UCSD-AML1 (cell line): ENCODE measurements around the gene PSMC6.
A peak's percentile ranks its signal among the peaks of the same experiment; 100 is the strongest.
"Not testable (repeated sequence)": the region's sequence is repeated elsewhere in the genome, so short reads cannot be mapped to it uniquely, and the experiment has no call there.

Experiments used
- DNase-seq: peaks from one replicate; lab custom pipeline; 2025; ENCODE audit not compliant: unreplicated experiment; lab: John Stamatoyannopoulos, UW

PSMC6 gene

GRCh38 chr14:52716155-52716554 lies 9.2 kb downstream of the PSMC6 start:
- DNase-seq = no peak

DNA sequence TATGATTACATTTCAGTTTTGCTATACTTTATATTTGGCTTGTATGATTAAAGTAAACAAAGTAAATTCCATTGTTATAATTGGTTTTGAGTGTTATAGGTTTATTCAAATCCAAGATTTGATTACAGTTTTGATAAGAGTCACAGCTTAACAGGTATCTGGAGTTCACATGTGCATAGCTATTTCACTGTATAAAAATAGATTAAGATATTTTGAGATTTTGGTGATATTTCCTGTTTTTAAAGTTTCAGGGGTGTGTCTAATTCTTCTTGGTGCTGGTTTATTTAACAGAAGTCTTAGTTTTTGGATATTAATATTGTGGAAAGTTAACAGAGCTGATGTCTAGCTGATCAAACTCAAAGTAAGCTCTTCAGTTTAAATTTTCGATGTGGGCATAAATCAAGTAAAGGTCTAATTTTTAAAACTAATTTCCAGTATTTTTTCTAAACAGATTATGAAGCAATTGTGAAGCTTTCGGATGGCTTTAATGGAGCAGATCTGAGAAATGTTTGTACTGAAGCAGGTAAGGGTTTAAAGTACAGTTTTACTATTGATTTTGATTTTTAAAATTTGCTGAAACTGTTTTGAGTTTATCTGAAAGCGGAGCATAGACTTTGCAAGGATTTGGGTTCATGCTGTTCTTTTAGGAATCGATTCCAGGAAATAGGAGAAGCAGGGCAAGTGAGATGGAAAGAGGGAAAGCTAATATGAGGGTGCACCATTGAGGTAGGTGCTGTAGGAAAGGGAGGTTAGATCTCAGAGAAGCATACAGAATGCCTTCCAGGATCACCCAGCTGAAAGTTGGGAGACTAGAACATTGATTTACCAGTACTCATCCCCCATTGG lies 16.7 kb downstream of the PSMC6 start:
- no peak for DNase-seq

- DNase-seq = no peak
Measured at GRCh38 chr14:52724360-52724644, 17.3 kb downstream of the PSMC6 start.

- not testable (repeated sequence) for DNase-seq
Measured at GRCh38 chr14:52727509-52727908, 20.5 kb downstream of the PSMC6 start.

DNA sequence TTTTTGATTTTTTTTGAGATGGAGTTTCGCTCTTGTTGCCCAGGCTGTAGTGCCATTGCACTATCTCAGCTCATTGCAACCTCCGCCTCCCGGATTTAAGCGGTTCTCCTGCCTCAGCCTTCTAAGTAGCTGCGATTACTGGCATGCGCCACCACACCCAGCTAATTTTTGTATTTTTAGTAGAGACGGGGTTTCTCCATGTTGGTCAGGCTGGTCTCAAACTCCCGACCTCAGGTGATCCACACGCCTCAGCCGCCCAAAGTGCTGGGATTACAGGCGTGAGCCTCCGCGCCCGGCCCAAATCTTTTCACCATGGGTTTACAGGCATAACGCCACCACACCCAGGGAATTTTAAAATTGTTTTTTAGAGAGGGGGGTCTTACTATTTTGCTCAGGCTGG lies 22.0 kb downstream of the PSMC6 start:
- not testable (repeated sequence) for DNase-seq

GRCh38 chr14:52729585-52729924 lies 22.6 kb downstream of the PSMC6 start:
- no peak for DNase-seq

DNA sequence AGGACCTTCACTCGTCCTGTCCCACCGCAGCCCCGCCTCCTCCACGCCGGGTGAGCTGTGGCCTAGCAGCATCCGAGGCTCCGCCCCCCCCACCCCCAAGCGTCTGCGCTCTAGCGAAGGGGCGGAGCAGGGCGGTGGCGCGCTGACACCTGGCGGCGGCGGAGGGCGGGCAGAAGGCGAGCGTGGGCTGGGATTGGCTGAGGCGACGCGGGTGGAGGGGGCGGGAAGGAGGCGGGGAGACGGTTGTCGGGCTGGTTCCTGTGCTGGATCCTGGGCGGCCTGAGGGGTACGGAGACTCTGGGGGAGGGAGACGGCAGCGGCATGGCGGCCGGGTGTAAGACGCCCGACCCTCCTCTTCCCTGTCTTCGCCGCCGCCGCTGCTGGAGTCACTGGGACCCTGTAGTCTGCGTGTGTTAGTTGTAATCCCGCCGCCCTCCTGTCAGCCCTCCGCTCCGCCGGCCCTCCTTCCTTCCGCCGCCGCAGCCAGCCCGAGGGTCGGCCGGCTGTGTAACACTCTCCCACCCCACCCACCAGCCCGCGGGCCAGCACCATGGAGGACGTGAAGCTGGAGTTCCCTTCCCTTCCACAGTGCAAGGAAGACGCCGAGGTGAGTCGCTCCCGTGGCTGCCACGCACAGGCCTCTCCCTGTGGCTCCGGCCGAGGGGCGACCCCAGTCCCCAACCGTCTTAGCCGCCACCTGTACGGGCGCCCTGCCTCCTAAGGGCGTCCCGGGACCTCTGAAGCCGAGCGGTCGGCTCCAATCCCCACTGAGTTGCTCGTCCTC lies 23.1 kb downstream of the PSMC6 start, which contains the start of gene STYX:
TSS of gene STYX (plus strand) at position 242 of the 784 bp plus-strand sequence. CDS start at position 551, 309 bp downstream.
- DNase-seq = peak; percentile 100

GRCh38 chr14:52730709-52731111 lies 23.7 kb downstream of the PSMC6 start:
- DNase-seq = no peak

GRCh38 chr14:52733824-52734223 lies 26.8 kb downstream of the PSMC6 start:
- DNase-seq = no peak

DNA sequence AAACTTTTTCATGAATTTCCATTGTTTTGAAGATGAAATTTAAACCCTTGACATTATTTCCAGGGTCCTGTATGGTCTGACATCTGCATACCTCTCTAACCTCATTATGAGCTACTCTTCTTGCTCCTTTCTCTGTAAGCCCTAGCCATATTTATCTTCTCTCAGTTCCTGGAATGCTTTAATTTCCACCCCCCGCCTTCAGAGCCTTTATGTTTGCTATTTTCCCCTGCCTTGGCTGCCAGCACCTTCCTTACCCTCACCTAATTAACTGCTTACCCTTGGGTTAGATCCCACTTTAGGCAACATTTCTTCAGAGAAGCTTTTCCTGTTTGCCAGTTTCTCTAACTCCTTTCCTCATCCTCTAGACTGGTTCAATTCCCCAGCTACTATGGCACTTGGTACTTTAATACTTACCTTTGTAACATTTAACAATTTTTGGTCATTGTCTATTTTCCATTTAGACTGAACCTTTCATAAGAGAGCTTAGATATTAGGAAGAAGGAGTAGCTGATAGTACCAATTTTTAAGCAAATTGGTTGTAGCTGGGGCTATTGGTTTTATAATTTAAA lies 29.0 kb downstream of the PSMC6 start:
- DNase-seq = no peak

- no peak for DNase-seq
Measured at GRCh38 chr14:52738409-52738808, 31.4 kb downstream of the PSMC6 start.

GRCh38 chr14:52740751-52741150 lies 33.8 kb downstream of the PSMC6 start:
- no peak for DNase-seq

DNA sequence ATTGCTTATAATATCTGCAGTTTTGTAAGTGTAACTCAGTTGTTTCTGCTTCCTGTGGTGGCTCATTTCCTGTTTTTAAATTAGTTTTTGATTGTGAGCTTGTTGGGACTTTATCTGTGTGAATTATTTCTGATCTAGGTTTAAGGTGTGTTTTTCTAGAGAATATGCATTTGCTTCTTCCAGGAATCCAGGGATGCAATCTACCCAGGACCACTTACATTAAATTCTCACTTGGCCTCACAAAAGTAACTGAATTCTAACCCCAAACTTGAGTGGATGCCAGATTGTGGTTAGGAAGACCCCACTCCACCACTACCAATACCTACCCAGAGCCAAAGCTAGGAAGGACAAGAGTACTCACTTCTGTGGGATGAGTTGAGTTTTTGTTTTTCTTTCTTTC lies 34.9 kb downstream of the PSMC6 start:
- no peak for DNase-seq

GRCh38 chr14:52748647-52749292 lies 41.8 kb downstream of the PSMC6 start:
- DNase-seq = no peak

GRCh38 chr14:52755607-52756316 lies 48.8 kb downstream of the PSMC6 start:
- no peak for DNase-seq

- DNase-seq = no peak
Measured at GRCh38 chr14:52759145-52759544, 52.1 kb downstream of the PSMC6 start.

GRCh38 chr14:52762923-52763322 lies 55.9 kb downstream of the PSMC6 start:
- not testable (repeated sequence) for DNase-seq

- no peak for DNase-seq
Measured at GRCh38 chr14:52767058-52767833, 60.2 kb downstream of the PSMC6 start.

DNA sequence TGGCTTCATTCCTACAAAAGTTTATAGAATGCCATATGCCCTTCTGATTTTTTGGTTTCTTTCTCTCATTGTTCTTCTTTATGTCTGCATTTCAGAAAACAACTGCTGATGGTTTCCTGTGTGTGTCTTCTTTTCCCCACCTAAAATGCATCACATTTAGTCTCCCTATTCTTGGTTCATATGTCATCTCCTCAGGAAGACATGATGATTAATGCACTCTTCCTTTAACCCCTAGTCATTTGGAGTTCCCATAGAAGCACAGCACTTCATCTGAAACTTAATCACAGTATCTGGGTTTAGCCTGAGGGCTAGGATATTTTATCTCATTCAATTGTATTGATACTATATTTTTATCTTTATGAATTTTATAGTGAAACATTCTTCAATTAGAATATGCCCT lies 62.9 kb downstream of the PSMC6 start:
- no peak for DNase-seq

DNA sequence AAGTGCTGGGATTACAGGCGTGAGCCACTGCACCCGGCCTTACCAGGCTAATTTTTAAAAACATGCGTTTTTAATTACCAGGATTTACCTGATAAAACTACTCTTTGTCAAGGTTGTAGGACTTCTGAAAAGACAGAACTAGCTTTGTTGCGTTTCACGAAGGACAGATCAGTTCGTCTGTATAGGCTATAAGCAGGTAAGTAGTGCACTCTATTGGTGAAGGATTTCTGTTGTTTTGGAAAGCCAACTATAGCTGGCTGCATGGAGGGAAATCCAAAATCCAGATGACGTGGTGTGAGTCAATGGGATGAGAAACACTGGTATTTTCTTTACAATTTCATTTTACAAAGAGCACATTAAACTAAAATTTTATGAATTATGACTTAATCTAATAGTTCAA lies 69.8 kb downstream of the PSMC6 start:
- no peak for DNase-seq
